Measurements from ENCODE around the gene LPAR1.
"Not testable (repeated sequence)": the region's sequence is repeated elsewhere in the genome, so short reads cannot be mapped to it uniquely, and the experiment has no call there.

Gene LPAR1

GRCh38 chr9:110861370-110862110, 176.7 kb downstream of the LPAR1 start:
- not testable (repeated sequence) for DNase-seq

- no peak for DNase-seq
These were observed 181.5 kb downstream of the LPAR1 start for GRCh38 chr9:110856772-110857171.

- DNase-seq = no peak
These were observed 187.7 kb downstream of the LPAR1 start for GRCh38 chr9:110850401-110851135.

- DNase-seq = no peak
These were observed 190.6 kb downstream of the LPAR1 start for GRCh38 chr9:110847671-110848070.

GRCh38 chr9:110846215-110846614, 192.1 kb downstream of the LPAR1 start:
- no peak for DNase-seq

GRCh38 chr9:110844121-110844520, 194.1 kb downstream of the LPAR1 start:
- DNase-seq = no peak

GRCh38 chr9:110842986-110843385, 195.3 kb downstream of the LPAR1 start:
- no peak for DNase-seq

- DNase-seq = no peak
These were observed 196.1 kb downstream of the LPAR1 start for GRCh38 chr9:110842169-110842568.

- no peak for DNase-seq
These were observed 200.8 kb downstream of the LPAR1 start for GRCh38 chr9:110837401-110838005.

GRCh38 chr9:110835859-110836271, 202.4 kb downstream of the LPAR1 start:
- DNase-seq = no peak

GRCh38 chr9:110835404-110835803, 202.9 kb downstream of the LPAR1 start:
- no peak for DNase-seq

- DNase-seq = no peak
These were observed 205.3 kb downstream of the LPAR1 start for GRCh38 chr9:110832926-110833325.

- DNase-seq = no peak
These were observed 207.8 kb downstream of the LPAR1 start for GRCh38 chr9:110830495-110830894.

GRCh38 chr9:110828264-110828663, 210.0 kb downstream of the LPAR1 start:
- DNase-seq = no peak

- not testable (repeated sequence) for DNase-seq
These were observed 211.9 kb downstream of the LPAR1 start for GRCh38 chr9:110826400-110826799.

GRCh38 chr9:110825950-110826349, 212.3 kb downstream of the LPAR1 start:
- no peak for DNase-seq

- not testable (repeated sequence) for DNase-seq
These were observed 213.1 kb downstream of the LPAR1 start for GRCh38 chr9:110825129-110825528.
